ENCODE results near the gene BTBD9.
A peak's percentile ranks its signal among the peaks of the same experiment; 100 is the strongest.

Gene BTBD9

DNA sequence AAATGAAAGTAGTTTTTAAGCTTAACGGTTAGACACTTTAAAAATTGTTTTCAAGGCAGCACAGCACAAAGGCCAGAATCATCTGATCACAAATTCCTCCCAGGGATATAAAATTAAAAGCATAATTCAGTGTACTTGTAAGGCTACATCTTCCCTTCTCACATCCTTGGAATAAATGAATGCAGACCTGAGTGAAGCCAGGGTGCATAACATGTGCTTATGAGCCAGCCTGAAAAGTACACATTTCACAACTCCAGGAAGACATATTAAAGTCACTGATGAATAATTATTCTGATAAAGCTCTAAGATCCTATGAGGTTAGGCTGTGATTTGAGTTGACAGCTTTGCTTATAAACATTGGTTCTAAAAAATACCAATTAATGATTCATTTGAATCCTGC is 163.6 kb downstream of the BTBD9 start:
- H3K9me3 Mint-ChIP-seq: peaks cover 5% of the 10 kb centered on the region
- H3K27me3 Mint-ChIP-seq (ENCODE audit: low read depth): no peaks in the 10 kb centered on the region
- DNase-seq (ENCODE audit: low spot score): no peak
- H3K27ac Mint-ChIP-seq: no peak overlapping the region
- H3K4me3 Mint-ChIP-seq: no peak overlapping the region
- peaks cover 2% of the 10 kb centered on the region for H3K4me1 Mint-ChIP-seq (ENCODE audit: low read depth)
- H3K36me3 Mint-ChIP-seq (ENCODE audit: low read depth): no peaks in the 10 kb centered on the region

DNA sequence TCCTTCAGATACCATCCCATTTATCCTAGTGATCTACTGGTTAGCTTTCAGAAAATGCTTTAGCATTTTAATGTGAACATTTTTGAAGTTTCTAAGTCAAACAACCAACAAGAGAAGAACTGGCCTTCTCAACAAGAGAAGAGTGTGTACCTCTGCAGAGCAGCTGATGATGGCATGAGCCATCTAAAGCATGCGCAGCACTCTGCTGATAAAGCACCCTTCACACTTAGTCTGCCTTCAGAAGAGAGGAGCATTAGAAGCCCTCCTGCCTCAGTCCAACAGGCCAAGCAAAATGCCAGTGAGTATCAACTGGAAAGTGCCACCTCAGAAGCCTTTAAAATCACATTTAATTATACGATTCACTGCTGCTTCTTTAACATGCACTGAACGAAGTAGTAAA is 169.2 kb downstream of the BTBD9 start:
- Mint-ChIP-seq H3K4me3 (no peak overlapping the region), H3K36me3 (ENCODE audit: low read depth) (no peaks in the 10 kb centered on the region), H3K27ac (no peak overlapping the region), H3K27me3 (ENCODE audit: low read depth) (no peaks in the 10 kb centered on the region), H3K9me3 (peaks cover 5% of the 10 kb centered on the region), H3K4me1 (ENCODE audit: low read depth) (no peaks in the 10 kb centered on the region)
- DNase-seq (ENCODE audit: low spot score): no peak

DNA sequence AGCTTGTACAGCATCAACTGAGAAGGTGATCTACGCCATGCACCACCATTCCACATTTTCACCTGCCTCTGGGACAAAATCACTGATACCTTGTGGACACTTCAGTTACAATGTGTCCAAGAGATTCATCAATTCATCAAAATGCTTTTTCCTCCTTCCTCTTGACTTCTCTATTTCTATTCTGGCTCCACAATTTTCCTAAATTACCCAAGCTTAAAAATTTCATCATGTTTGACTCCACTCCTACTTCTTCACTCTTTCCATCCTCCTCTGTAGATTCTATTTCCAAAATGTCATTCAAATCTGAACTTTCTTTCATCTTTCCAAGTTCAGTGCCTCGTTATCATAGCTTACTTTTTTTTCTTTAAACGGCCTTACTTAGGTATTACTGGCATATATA is 172.2 kb downstream of the BTBD9 start:
- Mint-ChIP-seq H3K36me3 (ENCODE audit: low read depth) (no peaks in the 10 kb centered on the region), H3K4me1 (ENCODE audit: low read depth) (no peaks in the 10 kb centered on the region), H3K4me3 (no peak overlapping the region), H3K27me3 (ENCODE audit: low read depth) (no peaks in the 10 kb centered on the region), H3K9me3 (peaks cover 3% of the 10 kb centered on the region), H3K27ac (no peak overlapping the region)
- no peak for DNase-seq (ENCODE audit: low spot score)

DNA sequence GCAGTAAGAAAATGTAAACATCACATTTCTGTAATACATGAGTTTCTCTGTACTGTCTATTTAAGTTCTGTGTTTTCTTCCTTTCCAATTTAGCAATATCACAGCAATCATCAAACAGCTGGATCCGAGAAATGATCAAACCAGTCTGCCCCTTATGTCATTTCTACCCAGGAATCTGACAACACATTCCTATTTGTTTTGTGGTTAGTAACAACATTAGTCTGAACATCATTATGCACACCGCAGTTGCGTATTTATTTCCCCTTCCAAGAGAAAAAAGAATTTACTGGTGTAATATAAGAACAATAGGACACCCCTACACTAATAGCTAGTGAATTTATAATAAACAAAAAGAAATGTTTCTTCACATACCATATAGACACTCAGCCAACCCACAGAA is 179.5 kb downstream of the BTBD9 start:
- Mint-ChIP-seq H3K4me1 (ENCODE audit: low read depth) (no peaks in the 10 kb centered on the region), H3K27ac (no peak overlapping the region), H3K9me3 (peaks cover 3% of the 10 kb centered on the region), H3K27me3 (ENCODE audit: low read depth) (no peaks in the 10 kb centered on the region), H3K4me3 (no peak overlapping the region), H3K36me3 (ENCODE audit: low read depth) (no peaks in the 10 kb centered on the region)
- DNase-seq (ENCODE audit: low spot score): no peak

DNA sequence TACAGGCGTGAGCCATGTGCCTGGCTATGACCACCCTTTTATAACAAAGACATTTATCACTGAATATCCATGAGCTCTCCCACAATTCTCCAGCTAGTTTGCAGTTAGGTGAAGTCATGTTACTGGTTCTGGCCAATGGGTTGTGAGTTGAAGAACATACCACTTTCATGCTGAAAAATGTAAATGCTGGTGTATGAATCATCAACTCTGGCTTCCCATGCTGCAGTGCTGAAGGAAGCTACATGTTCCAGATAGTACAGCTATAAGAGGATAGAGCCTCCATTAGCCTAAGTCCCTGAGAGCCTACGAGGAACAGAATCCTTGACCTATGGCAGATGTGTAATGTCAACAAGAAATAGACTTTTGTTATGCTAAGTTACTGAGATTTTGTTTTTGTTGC is 180.4 kb downstream of the BTBD9 start:
- peaks cover 3% of the 10 kb centered on the region for H3K9me3 Mint-ChIP-seq
- DNase-seq (ENCODE audit: low spot score): no peak
- H3K4me3 Mint-ChIP-seq: no peak overlapping the region
- H3K27ac Mint-ChIP-seq: no peak overlapping the region
- no peaks in the 10 kb centered on the region for H3K4me1 Mint-ChIP-seq (ENCODE audit: low read depth)
- H3K27me3 Mint-ChIP-seq (ENCODE audit: low read depth): no peaks in the 10 kb centered on the region
- H3K36me3 Mint-ChIP-seq (ENCODE audit: low read depth): no peaks in the 10 kb centered on the region

DNA sequence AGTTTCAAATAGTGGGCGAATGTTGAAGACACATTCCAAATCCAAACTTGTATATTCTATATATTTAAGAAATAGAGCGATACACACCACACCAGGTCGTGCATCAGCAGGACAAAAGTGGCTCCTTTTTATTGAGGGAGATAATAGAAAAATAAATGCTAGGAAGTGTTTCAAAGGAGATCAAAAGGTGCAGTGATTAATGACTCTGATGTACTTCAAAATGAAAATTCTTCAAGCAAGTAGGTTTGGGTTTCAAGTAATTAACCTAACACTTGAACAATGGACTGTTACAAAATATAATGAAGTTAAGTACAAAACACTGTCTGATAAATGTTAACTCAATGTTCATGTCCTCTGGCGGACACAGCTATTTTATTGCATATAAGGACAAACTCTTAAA is 185.9 kb downstream of the BTBD9 start:
- no peaks in the 10 kb centered on the region for H3K27me3 Mint-ChIP-seq (ENCODE audit: low read depth)
- H3K4me1 Mint-ChIP-seq (ENCODE audit: low read depth): no peaks in the 10 kb centered on the region
- no peaks in the 10 kb centered on the region for H3K36me3 Mint-ChIP-seq (ENCODE audit: low read depth)
- no peak overlapping the region for H3K4me3 Mint-ChIP-seq
- DNase-seq (ENCODE audit: low spot score): no peak
- H3K27ac Mint-ChIP-seq: no peak overlapping the region
- H3K9me3 Mint-ChIP-seq: no peaks in the 10 kb centered on the region

DNA sequence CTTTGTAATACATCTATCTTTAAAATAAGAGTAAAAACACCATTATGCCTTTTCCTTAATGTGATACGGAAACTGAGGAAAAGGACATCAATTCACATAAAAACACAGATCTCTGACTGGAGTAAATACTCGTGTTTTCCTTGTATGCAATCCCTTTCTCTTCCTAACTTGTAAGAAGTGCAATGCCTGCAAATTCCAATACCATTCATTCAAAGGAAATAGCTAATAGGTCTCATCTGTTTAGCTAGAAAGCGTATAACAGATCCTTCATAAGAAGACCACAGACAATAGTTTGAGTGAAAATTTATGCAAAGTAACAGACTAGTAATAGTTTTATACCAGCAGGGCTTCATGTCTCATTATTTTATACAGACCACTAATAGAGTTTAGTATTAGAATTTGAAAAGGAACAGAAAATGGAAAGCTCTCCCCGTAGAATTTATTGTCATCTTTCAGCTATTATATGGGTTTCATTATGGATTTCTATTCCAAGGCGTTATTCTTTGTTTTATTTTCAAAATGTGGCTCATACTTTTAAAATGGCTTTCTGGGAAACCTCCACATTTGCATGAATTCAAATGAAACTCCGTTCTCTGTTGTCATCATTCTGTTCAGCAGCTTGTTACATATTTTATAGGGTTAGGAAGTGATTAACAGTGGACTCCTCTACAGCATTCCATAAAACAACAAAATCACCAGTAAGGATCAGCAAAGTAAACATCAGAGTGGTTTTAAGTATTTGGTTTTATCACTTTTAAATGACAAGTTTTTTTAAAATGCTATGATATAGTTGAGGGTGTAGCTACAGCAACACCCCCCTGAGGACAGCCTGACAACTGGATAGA is 186.7 kb downstream of the BTBD9 start:
- H3K9me3 Mint-ChIP-seq: no peaks in the 10 kb centered on the region
- no peaks in the 10 kb centered on the region for H3K4me1 Mint-ChIP-seq (ENCODE audit: low read depth)
- DNase-seq (ENCODE audit: low spot score): no peak
- H3K27ac Mint-ChIP-seq: no peak overlapping the region
- no peak overlapping the region for H3K4me3 Mint-ChIP-seq
- H3K36me3 Mint-ChIP-seq (ENCODE audit: low read depth): no peaks in the 10 kb centered on the region
- H3K27me3 Mint-ChIP-seq (ENCODE audit: low read depth): no peaks in the 10 kb centered on the region

DNA sequence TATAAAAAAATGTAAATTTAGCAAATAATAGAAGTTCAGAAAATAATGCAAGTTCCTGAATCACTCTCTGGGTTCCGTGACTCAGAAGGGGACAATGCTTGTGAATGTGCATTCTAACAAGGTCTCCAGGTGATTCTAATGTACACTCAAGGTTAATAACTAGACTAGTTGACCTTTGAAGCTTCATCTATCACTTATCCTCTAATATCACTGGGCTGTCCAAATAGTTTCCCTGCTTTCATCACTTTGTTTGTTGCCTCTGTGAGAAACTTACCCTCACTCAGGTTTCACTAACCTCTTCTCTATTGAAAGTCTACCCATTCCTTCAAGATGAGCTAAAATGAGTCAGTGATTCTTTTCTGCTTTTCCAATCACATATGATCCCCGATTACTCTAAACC is 189.0 kb downstream of the BTBD9 start:
- H3K4me1 Mint-ChIP-seq (ENCODE audit: low read depth): peaks cover 2% of the 10 kb centered on the region

DNA sequence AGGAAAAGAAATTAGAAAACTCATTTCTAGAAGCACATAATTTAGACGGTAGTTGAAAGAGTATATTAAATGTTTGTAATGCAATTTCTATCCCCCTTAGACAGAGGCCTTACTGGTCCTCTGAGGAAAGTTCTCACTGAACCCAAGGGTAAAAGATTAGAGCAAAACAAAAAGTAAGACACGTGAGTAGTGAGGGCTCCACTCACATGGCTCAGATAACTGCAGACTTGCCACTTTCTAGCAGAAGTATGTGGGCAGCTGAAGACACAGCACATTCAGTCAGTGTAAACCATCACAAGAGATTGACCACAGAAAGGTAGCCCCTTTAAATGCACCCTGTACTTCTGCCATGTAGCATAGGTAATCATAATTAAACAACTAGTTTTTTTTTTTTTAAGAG is 193.8 kb downstream of the BTBD9 start:
- H3K4me1 Mint-ChIP-seq (ENCODE audit: low read depth): peaks cover 13% of the 10 kb centered on the region
- H3K27ac Mint-ChIP-seq: no peak overlapping the region
- H3K9me3 Mint-ChIP-seq: no peaks in the 10 kb centered on the region
- H3K4me3 Mint-ChIP-seq: no peak overlapping the region
- H3K27me3 Mint-ChIP-seq (ENCODE audit: low read depth): no peaks in the 10 kb centered on the region
- no peak for DNase-seq (ENCODE audit: low spot score)
- H3K36me3 Mint-ChIP-seq (ENCODE audit: low read depth): no peaks in the 10 kb centered on the region

More for the DNA sequence above, 189.0 kb downstream of the BTBD9 start:
- no peaks in the 10 kb centered on the region for H3K36me3 Mint-ChIP-seq (ENCODE audit: low read depth)
- H3K4me3 Mint-ChIP-seq: no peak overlapping the region
- DNase-seq (ENCODE audit: low spot score): no peak
- H3K27me3 Mint-ChIP-seq (ENCODE audit: low read depth): no peaks in the 10 kb centered on the region
- no peak overlapping the region for H3K27ac Mint-ChIP-seq
- H3K9me3 Mint-ChIP-seq: no peaks in the 10 kb centered on the region

DNA sequence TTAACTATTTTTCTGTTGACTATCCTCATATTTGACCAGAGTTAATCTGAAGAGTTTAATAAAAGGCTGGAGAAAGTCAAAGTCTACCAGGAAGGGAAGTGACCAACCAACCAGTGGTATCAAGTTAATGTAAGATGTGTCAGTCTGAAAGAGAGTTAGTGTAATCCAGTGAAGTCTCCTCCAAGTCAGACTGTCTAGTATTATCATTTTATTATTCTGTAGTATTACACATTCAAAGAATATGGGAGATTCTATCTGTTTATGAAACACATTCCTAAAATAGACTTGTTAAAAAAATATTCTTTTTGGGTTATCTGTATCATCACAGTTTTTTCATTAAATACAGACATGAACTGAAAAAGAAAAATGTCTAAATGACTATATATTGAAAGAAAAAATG is 194.4 kb downstream of the BTBD9 start:
- Mint-ChIP-seq H3K36me3 (ENCODE audit: low read depth) (no peaks in the 10 kb centered on the region), H3K4me1 (ENCODE audit: low read depth) (peaks cover 13% of the 10 kb centered on the region), H3K27ac (no peak overlapping the region), H3K9me3 (no peaks in the 10 kb centered on the region), H3K4me3 (no peak overlapping the region), H3K27me3 (ENCODE audit: low read depth) (no peaks in the 10 kb centered on the region)
- DNase-seq (ENCODE audit: low spot score): no peak

DNA sequence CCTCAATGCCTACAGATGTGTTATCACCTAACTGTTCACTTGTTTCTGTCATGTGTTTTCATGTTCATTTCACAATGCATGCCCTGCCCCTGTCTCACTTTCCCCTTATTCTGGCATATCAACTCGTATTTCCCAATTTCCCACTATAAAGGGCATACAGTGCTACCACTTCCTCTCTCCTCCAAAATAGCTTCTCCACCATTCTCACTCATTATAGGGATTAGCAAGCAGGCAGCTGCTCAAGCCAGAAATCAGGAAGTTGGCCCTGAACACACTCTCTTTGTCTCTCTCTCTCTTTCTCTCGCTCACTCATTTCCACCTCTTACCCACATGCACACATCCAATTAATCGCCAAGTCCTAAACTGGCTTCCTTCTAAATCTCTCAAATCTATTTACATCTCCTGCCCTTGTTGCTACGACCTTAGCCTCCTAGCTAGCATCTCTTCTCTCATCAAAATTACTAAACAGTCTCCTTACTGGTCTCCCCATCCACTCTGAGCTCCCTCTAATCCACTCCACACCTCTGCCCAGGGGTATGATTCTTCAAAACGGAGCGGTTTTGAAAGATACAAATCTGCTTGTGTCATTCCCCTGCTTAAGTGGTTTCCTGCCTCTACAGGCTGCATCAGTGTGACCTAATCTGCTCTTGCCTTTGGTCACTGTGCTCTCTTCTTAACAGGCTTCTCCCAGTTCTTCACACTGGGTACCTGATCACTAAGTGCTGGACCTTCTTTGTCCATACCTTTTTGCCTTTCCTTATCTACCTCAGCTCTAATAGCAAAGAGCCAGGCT is 196.2 kb downstream of the BTBD9 start:
- no peaks in the 10 kb centered on the region for H3K9me3 Mint-ChIP-seq
- H3K27me3 Mint-ChIP-seq (ENCODE audit: low read depth): no peaks in the 10 kb centered on the region
- no peaks in the 10 kb centered on the region for H3K36me3 Mint-ChIP-seq (ENCODE audit: low read depth)
- peak overlapping the region; percentile 41 for H3K27ac Mint-ChIP-seq
- H3K4me3 Mint-ChIP-seq: peak overlapping the region; percentile 1
- peak; percentile 26 for DNase-seq (ENCODE audit: low spot score)
- peaks cover 13% of the 10 kb centered on the region for H3K4me1 Mint-ChIP-seq (ENCODE audit: low read depth)

DNA sequence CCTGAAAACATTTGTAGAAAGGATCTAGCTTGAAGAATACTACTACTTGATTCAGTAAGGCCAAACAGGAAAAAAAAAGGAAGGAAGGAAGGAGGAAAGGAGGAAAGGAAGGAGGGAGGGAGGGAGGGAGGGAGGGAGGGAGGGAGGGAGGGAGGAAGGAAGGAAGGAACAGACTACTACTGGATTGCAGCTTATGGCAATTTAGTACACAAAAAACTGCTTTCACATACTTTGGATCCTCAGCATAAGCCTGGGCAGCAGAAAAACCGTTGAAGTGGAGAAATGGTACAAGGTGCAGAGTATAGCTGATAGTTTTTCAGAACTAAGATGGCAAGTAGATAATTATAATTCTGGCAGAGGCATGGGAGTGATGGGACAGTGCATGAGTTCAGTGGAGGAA is 201.6 kb downstream of the BTBD9 start:
- Mint-ChIP-seq H3K36me3 (ENCODE audit: low read depth) (no peaks in the 10 kb centered on the region), H3K9me3 (no peaks in the 10 kb centered on the region), H3K27me3 (ENCODE audit: low read depth) (no peaks in the 10 kb centered on the region), H3K27ac (no peak overlapping the region), H3K4me1 (ENCODE audit: low read depth) (peaks cover 5% of the 10 kb centered on the region), H3K4me3 (no peak overlapping the region)
- no peak for DNase-seq (ENCODE audit: low spot score)

DNA sequence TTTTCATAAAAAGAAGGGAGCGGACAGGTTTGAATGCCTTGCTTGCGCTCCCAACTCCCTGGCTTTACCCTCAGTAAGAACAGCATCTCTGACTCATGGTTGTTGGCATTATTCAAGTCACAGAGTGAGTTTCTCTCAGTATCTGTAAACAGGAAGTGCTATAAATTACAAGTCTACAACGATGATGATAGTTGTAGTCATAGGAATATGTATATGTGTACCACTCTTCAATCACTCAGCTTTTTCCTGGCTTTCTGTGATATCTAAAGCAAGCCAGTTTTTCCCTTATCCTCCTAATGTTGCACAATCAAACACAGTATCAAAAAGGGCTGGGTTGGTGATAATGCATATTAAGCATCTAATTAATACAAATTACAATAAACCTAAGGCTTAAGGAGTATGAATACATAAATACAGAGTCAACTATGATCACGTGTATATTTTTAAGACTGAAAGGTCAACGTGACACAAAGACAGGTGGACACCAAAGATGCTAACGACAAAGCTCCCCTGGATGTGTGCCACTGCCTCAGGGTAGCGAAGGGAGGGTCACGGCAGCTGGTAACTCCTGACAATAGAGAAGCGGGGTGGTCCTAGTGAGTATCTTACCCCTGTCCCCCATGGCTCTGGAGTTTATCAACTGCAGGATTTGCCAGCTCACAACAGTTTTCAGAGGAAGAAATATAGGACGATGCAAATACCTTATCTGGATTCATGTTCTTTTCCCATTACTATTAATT is 202.8 kb downstream of the BTBD9 start:
- no peaks in the 10 kb centered on the region for H3K27me3 Mint-ChIP-seq (ENCODE audit: low read depth)
- no peaks in the 10 kb centered on the region for H3K9me3 Mint-ChIP-seq
- peaks cover 5% of the 10 kb centered on the region for H3K4me1 Mint-ChIP-seq (ENCODE audit: low read depth)
- H3K27ac Mint-ChIP-seq: no peak overlapping the region
- H3K4me3 Mint-ChIP-seq: no peak overlapping the region
- DNase-seq (ENCODE audit: low spot score): no peak
- no peaks in the 10 kb centered on the region for H3K36me3 Mint-ChIP-seq (ENCODE audit: low read depth)

DNA sequence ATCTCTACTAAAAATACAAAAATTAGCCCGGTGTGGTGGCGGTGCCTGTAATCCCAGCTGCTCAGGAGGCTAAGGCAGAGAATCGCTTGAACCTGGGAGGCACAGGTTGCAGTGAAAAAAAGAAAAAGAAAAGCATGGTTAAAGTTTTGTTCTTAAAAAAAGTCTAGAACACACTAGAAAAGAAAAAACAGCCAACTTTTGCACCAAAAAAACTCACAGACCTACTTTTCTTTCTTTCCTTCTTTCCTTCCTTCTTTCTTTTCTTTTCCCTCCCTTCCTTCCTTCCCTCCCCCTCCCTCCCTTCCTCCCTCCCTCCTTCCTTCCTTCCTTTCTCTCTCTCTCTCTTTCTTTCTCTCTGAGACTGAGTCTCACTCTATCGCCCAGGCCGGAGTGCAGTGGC is 204.4 kb downstream of the BTBD9 start:
- Mint-ChIP-seq H3K9me3 (no peaks in the 10 kb centered on the region), H3K27me3 (ENCODE audit: low read depth) (no peaks in the 10 kb centered on the region), H3K27ac (no peak overlapping the region), H3K4me1 (ENCODE audit: low read depth) (peaks cover 5% of the 10 kb centered on the region), H3K4me3 (no peak overlapping the region), H3K36me3 (ENCODE audit: low read depth) (no peaks in the 10 kb centered on the region)
- DNase-seq (ENCODE audit: low spot score): no peak
